ENCODE measurements around the gene SYPL2. TPM values are rescaled to one million over a fixed set of nuclear protein-coding genes. Genes with fewer than 3 reads are reported as not detected.

Gene SYPL2
- total and polyA plus RNA-seq, 2 donors (not counting 3 experiments of a cell fraction or from before 2014, with no cell fraction given), result not detected

- DNase-seq (ENCODE audit: low read depth, low spot score) (no peak), FAIRE-seq (no peak)
- intact Hi-C loops (cut with micrococcal nuclease) (no loop called here), dilution Hi-C loops (cut with MboI; ENCODE audit: extremely low pct_ligation_motif_present, low sequenced_read_pairs) (no loop called here)
- ChIA-PET POLR2A (no interaction called here), CTCF (interaction anchor here (0.9 to 1.6 kb wide), 3 partner anchors 23 to 367 kb away, joined by 3 read pairs; no protein-coding TSS in a partner anchor)
- Histone ChIP-seq H2AFZ (ENCODE audit: low read depth, low read length) (no peak overlapping the region), H3K79me2 (ENCODE audit: control insufficient read depth, insufficient read depth, low read length) (no peaks in the 10 kb centered on the region), H3K36me3 (ENCODE audit: control insufficient read depth in 2 of 2, extremely low read depth in 1 of 2, insufficient read depth in 2 of 2, low read length in 2 of 2) (no peaks in the 10 kb centered on the region), H3K9ac (replicated peaks; ENCODE audit: extremely low read depth, insufficient read depth, low read length) (no peak overlapping the region), H3K9me1 (replicated peaks; ENCODE audit: control insufficient read depth, extremely low read depth, insufficient read depth, low read length) (no peaks in the 10 kb centered on the region), H3K4me2 (ENCODE audit: insufficient read depth, low read length) (no peak overlapping the region), H3K27me3 (ENCODE audit: control insufficient read depth in 2 of 2, insufficient read depth in 2 of 2, low read length in 2 of 2) (peaks cover 65 to 90% of the 10 kb centered on the region in 2 experiments), H4K20me1 (replicated peaks; ENCODE audit: control insufficient read depth, extremely low read depth, insufficient read depth, low read length) (no peaks in the 10 kb centered on the region), H3K9me3 (replicated peaks; ENCODE audit: control insufficient read depth, insufficient read depth, low read length) (no peaks in the 10 kb centered on the region), H3K4me1 (ENCODE audit: control insufficient read depth, extremely low read depth, insufficient read depth, low read length) (peaks cover 3% of the 10 kb centered on the region), H3K4me3 (replicated peaks in 1 of 3; ENCODE audit: insufficient read depth in 1 of 3, low read depth in 1 of 3, low read length in 3 of 3) (no peak overlapping the region), H3K27ac (ENCODE audit: insufficient read depth, low read depth, low read length) (no peak overlapping the region)
- BruUV-seq (replicated peaks), result no TSS peak
- TF ChIP-seq JUN (IDR thresholded peaks at IDR 0.05; ENCODE audit: borderline replicate concordance, insufficient read depth, insufficient read length, low read depth) (no peak), FOS (IDR thresholded peaks at IDR 0.05; ENCODE audit: borderline replicate concordance, insufficient read depth, low read length) (no peak), CTCF (IDR thresholded peaks at IDR 0.05; ENCODE audit: extremely low read depth in 1 of 2, insufficient read depth in 1 of 2, low read depth in 1 of 2, low read length in 2 of 2) (no peak), GATA2 (IDR thresholded peaks at IDR 0.05; ENCODE audit: insufficient read depth, insufficient read length, low read depth, low read length) (no peak), MYC (IDR thresholded peaks at IDR 0.05; ENCODE audit: low read depth, low read length) (no peak), POLR2AphosphoS5 (IDR thresholded peaks at IDR 0.05; ENCODE audit: insufficient read depth, low read depth, low read length) (no peak), EZH2 (IDR thresholded peaks at IDR 0.05; ENCODE audit: borderline replicate concordance, low read depth, low read length, severe bottlenecking) (no peak), POLR2A (IDR thresholded peaks at IDR 0.05; ENCODE audit: low read depth, low read length) (no peak)
- TF ChIP-seq, protein P1, sequence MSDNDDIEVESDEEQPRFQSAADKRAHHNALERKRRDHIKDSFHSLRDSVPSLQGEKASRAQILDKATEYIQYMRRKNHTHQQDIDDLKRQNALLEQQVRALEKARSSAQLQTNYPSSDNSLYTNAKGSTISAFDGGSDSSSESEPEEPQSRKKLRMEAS (IDR thresholded peaks at IDR 0.05; ENCODE audit: insufficient read depth, insufficient read length), result no peak
Observed at GRCh38 chr1:109467301-109467777, 993 bp downstream of the SYPL2 start.
